ENCODE measurements around the gene CCR1.

DNA sequence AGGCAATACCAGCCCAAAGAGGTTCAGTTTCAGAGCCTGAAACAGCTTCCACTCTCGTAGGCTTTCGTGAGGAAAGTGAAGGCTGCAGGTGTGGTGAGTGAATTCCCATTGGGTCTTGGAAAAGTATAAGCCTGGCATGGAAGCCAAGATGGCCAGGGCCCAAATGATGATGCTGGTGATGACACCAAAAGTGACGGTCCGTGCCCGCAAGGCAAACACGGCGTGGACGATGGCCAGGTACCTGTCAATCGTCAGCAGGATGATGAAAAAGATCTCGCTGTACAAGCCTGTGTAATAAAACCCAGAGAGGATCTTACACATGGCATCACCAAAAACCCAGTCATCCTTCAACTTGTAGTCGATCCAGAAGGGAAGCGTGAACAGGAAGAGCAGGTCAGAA lies 4.4 kb downstream of the CCR1 start:
- TF ChIP-seq SP1 (IDR thresholded peaks at IDR 0.05) = no peak
- TF ChIP-seq CTCF (IDR thresholded peaks at IDR 0.05; ENCODE audit: low read depth, low read length, missing input control) = no peak
- no peak for TF ChIP-seq RAD21 (IDR thresholded peaks at IDR 0.05)
- TF ChIP-seq EGR1 (IDR thresholded peaks at IDR 0.05; ENCODE audit: low read depth in 2 of 2) = no peak
- TF ChIP-seq GABPA (IDR thresholded peaks at IDR 0.05 in 1 of 2, conservative IDR thresholded peaks at IDR 0.05 in 1 of 2) = no peak
